Measurements from ENCODE around the gene NAA35.

DNA sequence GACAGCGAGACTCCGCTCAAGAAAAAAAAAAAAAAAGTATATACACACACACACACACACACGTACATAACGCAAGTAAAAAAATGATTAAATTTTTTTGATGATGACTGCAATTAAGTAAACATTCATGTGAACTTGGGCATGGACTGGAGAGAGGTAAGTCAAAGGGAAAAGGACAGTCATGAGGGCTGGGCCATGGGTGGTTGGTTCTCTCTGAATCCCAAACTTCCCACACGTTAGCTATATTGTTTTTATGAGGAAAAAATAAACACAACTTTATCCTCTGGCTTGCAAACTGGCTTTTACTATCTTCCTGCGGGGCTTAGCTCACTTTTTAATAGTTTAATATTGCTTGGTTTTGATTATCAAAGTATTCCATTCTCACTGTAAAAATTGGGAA is 104.7 kb downstream of the NAA35 start:
- TF ChIP-seq, protein P1, sequence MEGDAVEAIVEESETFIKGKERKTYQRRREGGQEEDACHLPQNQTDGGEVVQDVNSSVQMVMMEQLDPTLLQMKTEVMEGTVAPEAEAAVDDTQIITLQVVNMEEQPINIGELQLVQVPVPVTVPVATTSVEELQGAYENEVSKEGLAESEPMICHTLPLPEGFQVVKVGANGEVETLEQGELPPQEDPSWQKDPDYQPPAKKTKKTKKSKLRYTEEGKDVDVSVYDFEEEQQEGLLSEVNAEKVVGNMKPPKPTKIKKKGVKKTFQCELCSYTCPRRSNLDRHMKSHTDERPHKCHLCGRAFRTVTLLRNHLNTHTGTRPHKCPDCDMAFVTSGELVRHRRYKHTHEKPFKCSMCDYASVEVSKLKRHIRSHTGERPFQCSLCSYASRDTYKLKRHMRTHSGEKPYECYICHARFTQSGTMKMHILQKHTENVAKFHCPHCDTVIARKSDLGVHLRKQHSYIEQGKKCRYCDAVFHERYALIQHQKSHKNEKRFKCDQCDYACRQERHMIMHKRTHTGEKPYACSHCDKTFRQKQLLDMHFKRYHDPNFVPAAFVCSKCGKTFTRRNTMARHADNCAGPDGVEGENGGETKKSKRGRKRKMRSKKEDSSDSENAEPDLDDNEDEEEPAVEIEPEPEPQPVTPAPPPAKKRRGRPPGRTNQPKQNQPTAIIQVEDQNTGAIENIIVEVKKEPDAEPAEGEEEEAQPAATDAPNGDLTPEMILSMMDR (IDR thresholded peaks at IDR 0.05), result no peak
- TF ChIP-seq POLR2AphosphoS5 (IDR thresholded peaks at IDR 0.05), result no peak
